ENCODE results near the gene IL2RA. TPM values are rescaled to one million over a fixed set of nuclear protein-coding genes. Genes with fewer than 3 reads are reported as not detected.
A peak's percentile ranks its signal among the peaks of the same experiment; 100 is the strongest.

Gene IL2RA
- total and polyA plus RNA-seq, 9 of the 15 experiments (the other 6 are each of a cell fraction or from before 2014, with no cell fraction given) = 0.95 TPM; not detected in 8

DNA sequence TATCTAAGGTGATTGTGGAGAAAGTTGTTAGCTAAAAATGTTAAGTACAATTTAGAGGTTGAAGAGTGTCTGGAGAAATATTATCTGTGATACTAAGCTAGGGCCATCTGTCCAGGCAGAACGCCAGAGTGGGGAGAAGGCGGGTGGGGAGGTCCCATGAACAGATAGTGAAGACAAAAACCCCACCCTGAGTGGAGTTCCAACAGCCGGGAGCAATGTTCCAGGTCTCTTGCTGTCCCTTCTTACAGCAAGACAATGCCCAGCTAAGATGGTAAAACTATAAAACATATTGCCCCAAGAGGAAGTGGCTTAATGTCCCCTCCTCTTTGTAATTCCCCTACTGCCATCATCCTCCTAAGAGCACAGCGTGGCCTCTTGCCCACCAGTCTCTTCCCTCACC lies 74.4 kb downstream of the IL2RA start (continued):
- TF ChIP-seq TCF3 (CRISPR knock-in tag; IDR thresholded peaks at IDR 0.05) = peak; percentile 81
- TF ChIP-seq, protein P1, sequence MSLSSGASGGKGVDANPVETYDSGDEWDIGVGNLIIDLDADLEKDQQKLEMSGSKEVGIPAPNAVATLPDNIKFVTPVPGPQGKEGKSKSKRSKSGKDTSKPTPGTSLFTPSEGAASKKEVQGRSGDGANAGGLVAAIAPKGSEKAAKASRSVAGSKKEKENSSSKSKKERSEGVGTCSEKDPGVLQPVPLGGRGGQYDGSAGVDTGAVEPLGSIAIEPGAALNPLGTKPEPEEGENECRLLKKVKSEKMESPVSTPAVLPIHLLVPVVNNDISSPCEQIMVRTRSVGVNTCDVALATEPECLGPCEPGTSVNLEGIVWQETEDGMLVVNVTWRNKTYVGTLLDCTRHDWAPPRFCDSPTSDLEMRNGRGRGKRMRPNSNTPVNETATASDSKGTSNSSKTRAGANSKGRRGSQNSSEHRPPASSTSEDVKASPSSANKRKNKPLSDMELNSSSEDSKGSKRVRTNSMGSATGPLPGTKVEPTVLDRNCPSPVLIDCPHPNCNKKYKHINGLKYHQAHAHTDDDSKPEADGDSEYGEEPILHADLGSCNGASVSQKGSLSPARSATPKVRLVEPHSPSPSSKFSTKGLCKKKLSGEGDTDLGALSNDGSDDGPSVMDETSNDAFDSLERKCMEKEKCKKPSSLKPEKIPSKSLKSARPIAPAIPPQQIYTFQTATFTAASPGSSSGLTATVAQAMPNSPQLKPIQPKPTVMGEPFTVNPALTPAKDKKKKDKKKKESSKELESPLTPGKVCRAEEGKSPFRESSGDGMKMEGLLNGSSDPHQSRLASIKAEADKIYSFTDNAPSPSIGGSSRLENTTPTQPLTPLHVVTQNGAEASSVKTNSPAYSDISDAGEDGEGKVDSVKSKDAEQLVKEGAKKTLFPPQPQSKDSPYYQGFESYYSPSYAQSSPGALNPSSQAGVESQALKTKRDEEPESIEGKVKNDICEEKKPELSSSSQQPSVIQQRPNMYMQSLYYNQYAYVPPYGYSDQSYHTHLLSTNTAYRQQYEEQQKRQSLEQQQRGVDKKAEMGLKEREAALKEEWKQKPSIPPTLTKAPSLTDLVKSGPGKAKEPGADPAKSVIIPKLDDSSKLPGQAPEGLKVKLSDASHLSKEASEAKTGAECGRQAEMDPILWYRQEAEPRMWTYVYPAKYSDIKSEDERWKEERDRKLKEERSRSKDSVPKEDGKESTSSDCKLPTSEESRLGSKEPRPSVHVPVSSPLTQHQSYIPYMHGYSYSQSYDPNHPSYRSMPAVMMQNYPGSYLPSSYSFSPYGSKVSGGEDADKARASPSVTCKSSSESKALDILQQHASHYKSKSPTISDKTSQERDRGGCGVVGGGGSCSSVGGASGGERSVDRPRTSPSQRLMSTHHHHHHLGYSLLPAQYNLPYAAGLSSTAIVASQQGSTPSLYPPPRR (CRISPR knock-in tag; IDR thresholded peaks at IDR 0.05; ENCODE audit: borderline replicate concordance) = no peak
- TF ChIP-seq NUFIP1 (IDR thresholded peaks at IDR 0.05; ENCODE audit: partially characterized antibody) = no peak
- TF ChIP-seq SOX6 (IDR thresholded peaks at IDR 0.05) = 0 out of 2 replicates have a peak, but pooled peaks have one; percentile 26
- TF ChIP-seq BRD4 (IDR thresholded peaks at IDR 0.05) = no peak
- TF ChIP-seq ARID1B (IDR thresholded peaks at IDR 0.05) = peak; percentile 83
- TF ChIP-seq CSDE1 (IDR thresholded peaks at IDR 0.05) = no peak
- TF ChIP-seq POLR2AphosphoS5 (IDR thresholded peaks at IDR 0.05; ENCODE audit: control insufficient read depth, insufficient read depth, low read depth, low read length) = peak; percentile 62; the same call in 1 of the 2 replicates
- peak; percentile 89 for TF ChIP-seq ZNF766 (CRISPR knock-in tag; conservative IDR thresholded peaks at IDR 0.05)
- no peak for TF ChIP-seq ZNF212 (CRISPR knock-in tag; IDR thresholded peaks at IDR 0.05)
- 0 out of 2 replicates have a peak, but pooled peaks have one; percentile 22 for TF ChIP-seq NCOA6 (IDR thresholded peaks at IDR 0.05)
- no peak for TF ChIP-seq YBX1 (IDR thresholded peaks at IDR 0.05)
- TF ChIP-seq TAF15 (IDR thresholded peaks at IDR 0.05; ENCODE audit: low read depth, low read length) = no peak
- TF ChIP-seq, protein P2, sequence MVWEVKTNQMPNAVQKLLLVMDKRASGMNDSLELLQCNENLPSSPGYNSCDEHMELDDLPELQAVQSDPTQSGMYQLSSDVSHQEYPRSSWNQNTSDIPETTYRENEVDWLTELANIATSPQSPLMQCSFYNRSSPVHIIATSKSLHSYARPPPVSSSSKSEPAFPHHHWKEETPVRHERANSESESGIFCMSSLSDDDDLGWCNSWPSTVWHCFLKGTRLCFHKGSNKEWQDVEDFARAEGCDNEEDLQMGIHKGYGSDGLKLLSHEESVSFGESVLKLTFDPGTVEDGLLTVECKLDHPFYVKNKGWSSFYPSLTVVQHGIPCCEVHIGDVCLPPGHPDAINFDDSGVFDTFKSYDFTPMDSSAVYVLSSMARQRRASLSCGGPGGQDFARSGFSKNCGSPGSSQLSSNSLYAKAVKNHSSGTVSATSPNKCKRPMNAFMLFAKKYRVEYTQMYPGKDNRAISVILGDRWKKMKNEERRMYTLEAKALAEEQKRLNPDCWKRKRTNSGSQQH (CRISPR knock-in tag; IDR thresholded peaks at IDR 0.05) = no peak
- TF ChIP-seq, protein P3, sequence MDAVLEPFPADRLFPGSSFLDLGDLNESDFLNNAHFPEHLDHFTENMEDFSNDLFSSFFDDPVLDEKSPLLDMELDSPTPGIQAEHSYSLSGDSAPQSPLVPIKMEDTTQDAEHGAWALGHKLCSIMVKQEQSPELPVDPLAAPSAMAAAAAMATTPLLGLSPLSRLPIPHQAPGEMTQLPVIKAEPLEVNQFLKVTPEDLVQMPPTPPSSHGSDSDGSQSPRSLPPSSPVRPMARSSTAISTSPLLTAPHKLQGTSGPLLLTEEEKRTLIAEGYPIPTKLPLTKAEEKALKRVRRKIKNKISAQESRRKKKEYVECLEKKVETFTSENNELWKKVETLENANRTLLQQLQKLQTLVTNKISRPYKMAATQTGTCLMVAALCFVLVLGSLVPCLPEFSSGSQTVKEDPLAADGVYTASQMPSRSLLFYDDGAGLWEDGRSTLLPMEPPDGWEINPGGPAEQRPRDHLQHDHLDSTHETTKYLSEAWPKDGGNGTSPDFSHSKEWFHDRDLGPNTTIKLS (IDR thresholded peaks at IDR 0.05; ENCODE audit: borderline replicate concordance, low read depth) = no peak
- TF ChIP-seq LARP7 (IDR thresholded peaks at IDR 0.05) = no peak
- no peak for TF ChIP-seq CHD4 (IDR thresholded peaks at IDR 0.05; ENCODE audit: insufficient read depth, insufficient replicate concordance, low read depth, low read length, poor library complexity, severe bottlenecking)
- peak; percentile 65; the same call in 1 of the 2 replicates for TF ChIP-seq SPI1 (IDR thresholded peaks at IDR 0.05; ENCODE audit: borderline replicate concordance, low read depth, low read length)
- TF ChIP-seq CCAR2 (IDR thresholded peaks at IDR 0.05; ENCODE audit: low read depth, low read length) = no peak
- peak; percentile 83 for TF ChIP-seq CBFA2T3 (IDR thresholded peaks at IDR 0.05)
- no peak for TF ChIP-seq SMARCA5 (IDR thresholded peaks at IDR 0.05)
- no peak for TF ChIP-seq ZNF764 (CRISPR knock-in tag; IDR thresholded peaks at IDR 0.05; ENCODE audit: low read depth)
- peak; percentile 64 for TF ChIP-seq MTA2 (IDR thresholded peaks at IDR 0.05; ENCODE audit: low read depth)
- TF ChIP-seq POLR3A (IDR thresholded peaks at IDR 0.05; ENCODE audit: borderline replicate concordance, extremely low read depth, insufficient read depth, insufficient read length) = no peak
- TF ChIP-seq FOXP1 (CRISPR knock-in tag; IDR thresholded peaks at IDR 0.05) = no peak
